ENCODE data around the gene DENND6A. TPM values are rescaled to one million over a fixed set of nuclear protein-coding genes. Genes with fewer than 3 reads are reported as not detected.
A peak's percentile ranks its signal among the peaks of the same experiment; 100 is the strongest.

DENND6A gene
- total and polyA plus RNA-seq, 2 of the 13 experiments (the other 11 are each of a cell fraction or from before 2014, with no cell fraction given), result 9.4 to 11.1 TPM

DNA sequence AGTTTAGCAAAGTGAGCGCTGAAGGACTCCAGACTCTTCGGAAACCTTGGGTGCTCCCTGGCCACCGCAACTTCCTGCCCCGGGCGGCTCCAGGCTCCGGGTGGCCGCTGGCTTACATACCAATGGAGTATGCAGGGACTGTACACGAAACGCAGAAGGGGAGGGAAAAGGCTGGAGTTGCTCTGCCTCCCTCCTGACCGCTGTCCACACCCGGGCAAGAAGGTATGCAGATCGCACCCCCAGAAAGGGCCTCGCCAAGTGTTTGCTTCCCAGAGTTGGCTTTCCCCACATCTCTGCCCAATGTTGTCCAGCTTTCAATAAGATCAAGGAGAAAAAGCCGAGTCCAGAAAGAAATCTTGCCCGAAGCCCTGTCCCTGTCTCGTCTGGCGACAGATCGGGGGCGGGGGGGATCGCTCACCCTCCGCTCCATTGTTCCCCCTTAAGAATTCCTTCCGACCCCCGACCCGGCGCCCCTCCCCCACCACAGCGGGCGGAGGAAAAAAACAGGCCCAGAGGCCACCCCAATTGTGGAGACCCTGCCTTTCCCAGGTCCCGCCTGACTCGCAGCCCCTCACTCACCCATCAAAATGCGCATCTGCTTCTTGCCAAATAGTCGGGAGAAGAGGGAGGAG is 96.3 kb downstream of the DENND6A start (continued):
- TF ChIP-seq RBM39 (IDR thresholded peaks at IDR 0.05; ENCODE audit: low read depth, low read length, poor library complexity, severe bottlenecking) (peak; percentile 92), TBX2 (CRISPR knock-in tag; IDR thresholded peaks at IDR 0.05; ENCODE audit: borderline replicate concordance) (0 out of 2 replicates have a peak, but pooled peaks have one; percentile 17), FOSL2 (CRISPR knock-in tag; IDR thresholded peaks at IDR 0.05) (0 out of 2 replicates have a peak, but pooled peaks have one; percentile 10), KDM5B (CRISPR knock-in tag; IDR thresholded peaks at IDR 0.05; ENCODE audit: borderline replicate concordance) (peak; percentile 60; the same call in 1 of the 2 replicates), ZNF274 (CRISPR knock-in tag; IDR thresholded peaks at IDR 0.05) (no peak), MED1 (CRISPR knock-in tag; IDR thresholded peaks at IDR 0.05) (peak; percentile 19; the same call in 1 of the 2 replicates), HNRNPUL1 (IDR thresholded peaks at IDR 0.05; ENCODE audit: low read depth, low read length) (no peak), CHD4 (IDR thresholded peaks at IDR 0.05; ENCODE audit: borderline replicate concordance, low read length) (no peak), HDAC1 (CRISPR knock-in tag; IDR thresholded peaks at IDR 0.05) (0 out of 2 replicates have a peak, but pooled peaks have one; percentile 44), ZSCAN20 (CRISPR knock-in tag; IDR thresholded peaks at IDR 0.05; ENCODE audit: borderline replicate concordance) (0 out of 2 replicates have a peak, but pooled peaks have one; percentile 18), ZNF263 (CRISPR knock-in tag; IDR thresholded peaks at IDR 0.05) (peak; percentile 91), ZNF780A (CRISPR knock-in tag; IDR thresholded peaks at IDR 0.05) (no peak), GABPB1 (CRISPR knock-in tag; IDR thresholded peaks at IDR 0.05) (0 out of 2 replicates have a peak, but pooled peaks have one; percentile 33), SRSF1 (optimal IDR thresholded peaks at IDR 0.05; ENCODE audit: low read depth, low read length) (peak; percentile 45), ZNF790 (CRISPR knock-in tag; IDR thresholded peaks at IDR 0.05; ENCODE audit: borderline replicate concordance) (peak; percentile 48; the same call in 1 of the 2 replicates), CHD2 (IDR thresholded peaks at IDR 0.05; ENCODE audit: low read depth, low read length) (0 out of 2 replicates have a peak, but pooled peaks have one; percentile 10), KDM5A (IDR thresholded peaks at IDR 0.05; ENCODE audit: borderline replicate concordance, low read length) (peak; percentile 51; the same call in 1 of the 2 replicates), ZKSCAN8 (CRISPR knock-in tag; IDR thresholded peaks at IDR 0.05; ENCODE audit: borderline replicate concordance) (0 out of 2 replicates have a peak, but pooled peaks have one; percentile 32), SAP130 (CRISPR knock-in tag; IDR thresholded peaks at IDR 0.05; ENCODE audit: low read depth) (peak; percentile 63), NFKB2 (CRISPR knock-in tag; IDR thresholded peaks at IDR 0.05; ENCODE audit: borderline replicate concordance) (peak; percentile 10; the same call in 1 of the 2 replicates), ZMAT3 (CRISPR knock-in tag; conservative IDR thresholded peaks at IDR 0.05) (peak; percentile 53; the same call in 1 of the 2 replicates), CEBPB (IDR thresholded peaks at IDR 0.05; ENCODE audit: borderline replicate concordance, low read depth, low read length) (no peak), FOXP1 (IDR thresholded peaks at IDR 0.05) (no peak), FOXP1 (CRISPR knock-in tag; IDR thresholded peaks at IDR 0.05) (no peak), JUN (CRISPR knock-in tag; IDR thresholded peaks at IDR 0.05) (no peak), AGO1 (IDR thresholded peaks at IDR 0.05; ENCODE audit: low read depth, low read length, poor library complexity, severe bottlenecking) (peak; percentile 33), MYC (CRISPR knock-in tag; IDR thresholded peaks at IDR 0.05; ENCODE audit: borderline replicate concordance) (no peak)
- TF ChIP-seq, protein P1, sequence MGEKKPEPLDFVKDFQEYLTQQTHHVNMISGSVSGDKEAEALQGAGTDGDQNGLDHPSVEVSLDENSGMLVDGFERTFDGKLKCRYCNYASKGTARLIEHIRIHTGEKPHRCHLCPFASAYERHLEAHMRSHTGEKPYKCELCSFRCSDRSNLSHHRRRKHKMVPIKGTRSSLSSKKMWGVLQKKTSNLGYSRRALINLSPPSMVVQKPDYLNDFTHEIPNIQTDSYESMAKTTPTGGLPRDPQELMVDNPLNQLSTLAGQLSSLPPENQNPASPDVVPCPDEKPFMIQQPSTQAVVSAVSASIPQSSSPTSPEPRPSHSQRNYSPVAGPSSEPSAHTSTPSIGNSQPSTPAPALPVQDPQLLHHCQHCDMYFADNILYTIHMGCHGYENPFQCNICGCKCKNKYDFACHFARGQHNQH (CRISPR knock-in tag; IDR thresholded peaks at IDR 0.05), result no peak; the same call in 1 of the 2 replicates
